Measurements from ENCODE around the gene GPR55.

Gene GPR55

GRCh38 chr2:230899287-230899686 lies 25.8 kb downstream of the GPR55 start:
- H3K79me2 ChIP-seq (ENCODE audit: insufficient read depth, low read depth) = no peaks in the 10 kb centered on the region
- H3K27ac ChIP-seq = no peak overlapping the region
- H3K4me1 ChIP-seq (ENCODE audit: low read depth, poor library complexity, severe bottlenecking) = peaks cover 88% of the 10 kb centered on the region
- no peak overlapping the region for H2AFZ ChIP-seq (ENCODE audit: low read depth)
- no peak overlapping the region for H3K4me2 ChIP-seq
- no peak overlapping the region for H3K9ac ChIP-seq
- no peaks in the 10 kb centered on the region for H3K36me3 ChIP-seq (ENCODE audit: insufficient read depth)
- no peaks in the 10 kb centered on the region for H4K20me1 ChIP-seq (ENCODE audit: insufficient read depth)
- TF ChIP-seq CTCF (conservative IDR thresholded peaks at IDR 0.05; ENCODE audit: low read depth, low read length) = no peak
- H3K27me3 ChIP-seq (ENCODE audit: insufficient read depth, low read depth) = no peaks in the 10 kb centered on the region
- no peak overlapping the region for H3K4me3 ChIP-seq (IDR thresholded peaks at IDR 0.05; ENCODE audit: insufficient read depth, low read depth, low read length)

GRCh38 chr2:230898713-230899091 lies 26.3 kb downstream of the GPR55 start:
- Histone ChIP-seq H3K4me1 (ENCODE audit: low read depth, poor library complexity, severe bottlenecking) (peaks cover 88% of the 10 kb centered on the region), H3K36me3 (ENCODE audit: insufficient read depth) (no peaks in the 10 kb centered on the region), H3K79me2 (ENCODE audit: insufficient read depth, low read depth) (no peaks in the 10 kb centered on the region), H3K4me3 (IDR thresholded peaks at IDR 0.05; ENCODE audit: insufficient read depth, low read depth, low read length) (no peak overlapping the region), H2AFZ (ENCODE audit: low read depth) (no peak overlapping the region), H3K4me2 (no peak overlapping the region), H4K20me1 (ENCODE audit: insufficient read depth) (no peaks in the 10 kb centered on the region), H3K27me3 (ENCODE audit: insufficient read depth, low read depth) (no peaks in the 10 kb centered on the region), H3K9ac (no peak overlapping the region), H3K27ac (no peak overlapping the region)
- TF ChIP-seq CTCF (conservative IDR thresholded peaks at IDR 0.05; ENCODE audit: low read depth, low read length) = no peak

- H4K20me1 ChIP-seq (ENCODE audit: insufficient read depth) = no peaks in the 10 kb centered on the region
- H3K4me1 ChIP-seq (ENCODE audit: low read depth, poor library complexity, severe bottlenecking) = peaks cover 87% of the 10 kb centered on the region
- no peak overlapping the region for H2AFZ ChIP-seq (ENCODE audit: low read depth)
- H3K79me2 ChIP-seq (ENCODE audit: insufficient read depth, low read depth) = no peaks in the 10 kb centered on the region
- H3K4me3 ChIP-seq (IDR thresholded peaks at IDR 0.05; ENCODE audit: insufficient read depth, low read depth, low read length) = no peak overlapping the region
- H3K27me3 ChIP-seq (ENCODE audit: insufficient read depth, low read depth) = no peaks in the 10 kb centered on the region
- TF ChIP-seq CTCF (conservative IDR thresholded peaks at IDR 0.05; ENCODE audit: low read depth, low read length) = no peak
- H3K27ac ChIP-seq = no peak overlapping the region
- H3K9ac ChIP-seq = no peak overlapping the region
- no peak overlapping the region for H3K4me2 ChIP-seq
- no peaks in the 10 kb centered on the region for H3K36me3 ChIP-seq (ENCODE audit: insufficient read depth)
Observed at GRCh38 chr2:230898016-230898712, 26.9 kb downstream of the GPR55 start.

- peaks cover 87% of the 10 kb centered on the region for H3K4me1 ChIP-seq (ENCODE audit: low read depth, poor library complexity, severe bottlenecking)
- no peak for TF ChIP-seq CTCF (conservative IDR thresholded peaks at IDR 0.05; ENCODE audit: low read depth, low read length)
- peak overlapping the region; percentile 89; the same call in 1 of the 2 replicates for H3K27ac ChIP-seq
- H4K20me1 ChIP-seq (ENCODE audit: insufficient read depth) = no peaks in the 10 kb centered on the region
- no peaks in the 10 kb centered on the region for H3K79me2 ChIP-seq (ENCODE audit: insufficient read depth, low read depth)
- H3K4me2 ChIP-seq = 0 out of 2 replicates have a peak overlapping the region, but pooled peaks have one; percentile 72
- no peak overlapping the region for H3K4me3 ChIP-seq (IDR thresholded peaks at IDR 0.05; ENCODE audit: insufficient read depth, low read depth, low read length)
- no peaks in the 10 kb centered on the region for H3K36me3 ChIP-seq (ENCODE audit: insufficient read depth)
- no peak overlapping the region for H3K9ac ChIP-seq
- H3K27me3 ChIP-seq (ENCODE audit: insufficient read depth, low read depth) = no peaks in the 10 kb centered on the region
- no peak overlapping the region for H2AFZ ChIP-seq (ENCODE audit: low read depth)
Observed at GRCh38 chr2:230896346-230897115, 28.5 kb downstream of the GPR55 start.

All from KMS-11 (cell line).